ENCODE measurements around the gene TIPARP. TPM values are rescaled to one million over a fixed set of nuclear protein-coding genes. Genes with fewer than 3 reads are reported as not detected.

The TIPARP gene
- total RNA-seq, 3 donors from 2014 or later (not counting 1 experiment from before 2014, with no cell fraction given): 129 to 249 (median 147) TPM

- Mint-ChIP-seq H3K27ac (no peak overlapping the region), H3K27me3 (ENCODE audit: low read depth in 2 of 2) (peaks cover 0 to 7% of the 10 kb centered on the region in 2 donors)
Observed at GRCh38 chr3:156742401-156742800, 68.0 kb downstream of the TIPARP start.

GRCh38 chr3:156743859-156744258 is 69.5 kb downstream of the TIPARP start:
- no peak for TF ChIP-seq CTCF (IDR thresholded peaks at IDR 0.05)
- Mint-ChIP-seq H3K36me3 (peaks cover 7% of the 10 kb centered on the region), H3K27me3 (ENCODE audit: low read depth in 2 of 2) (peaks cover 0 to 12% of the 10 kb centered on the region in 2 donors), H3K4me1 (peaks cover 0 to 6% of the 10 kb centered on the region in 2 donors), H3K9me3 (peaks cover 0 to 3% of the 10 kb centered on the region in 2 donors), H3K27ac (no peak overlapping the region), H3K4me3 (no peak overlapping the region)
- no peaks in the 10 kb centered on the region for H3K27me3 ChIP-seq (ENCODE audit: control insufficient read depth, insufficient read depth, low read length)
- H3K4me1 ChIP-seq (ENCODE audit: control insufficient read depth, insufficient read depth, low read length): no peaks in the 10 kb centered on the region
- 94% methylated on average over 5 of the region's 5 CpGs for WGBS (ENCODE audit: insufficient coverage)
- H3K27ac ChIP-seq (ENCODE audit: low read length): no peak overlapping the region
- intact Hi-C loops (cut with micrococcal nuclease): no loop called here
- H3K9me3 ChIP-seq (ENCODE audit: control insufficient read depth, insufficient read depth, low read length): no peaks in the 10 kb centered on the region
- DNase-seq (no peak), ATAC-seq (no peak)
- no peaks in the 10 kb centered on the region for H3K36me3 ChIP-seq (ENCODE audit: control insufficient read depth, insufficient read depth, low read length)
- H3K4me3 ChIP-seq (ENCODE audit: low read length): no peak overlapping the region

More at GRCh38 chr3:156742401-156742800, 68.0 kb downstream of the TIPARP start:
- ATAC-seq (no peak), DNase-seq (no peak)
- Mint-ChIP-seq H3K4me3 (no peak overlapping the region), H3K4me1 (peaks cover 0 to 6% of the 10 kb centered on the region in 2 donors), H3K9me3 (peaks cover 0 to 3% of the 10 kb centered on the region in 2 donors), H3K36me3 (peaks cover 7% of the 10 kb centered on the region)
- Histone ChIP-seq H3K27me3 (ENCODE audit: control insufficient read depth, insufficient read depth, low read length) (no peaks in the 10 kb centered on the region), H3K4me3 (ENCODE audit: low read length) (no peak overlapping the region), H3K36me3 (ENCODE audit: control insufficient read depth, insufficient read depth, low read length) (no peaks in the 10 kb centered on the region), H3K9me3 (ENCODE audit: control insufficient read depth, insufficient read depth, low read length) (no peaks in the 10 kb centered on the region), H3K27ac (ENCODE audit: low read length) (no peak overlapping the region), H3K4me1 (ENCODE audit: control insufficient read depth, insufficient read depth, low read length) (no peaks in the 10 kb centered on the region)
- no peak for TF ChIP-seq CTCF (IDR thresholded peaks at IDR 0.05)
- intact Hi-C loops (cut with micrococcal nuclease): no loop called here

GRCh38 chr3:156744631-156745030 is 70.2 kb downstream of the TIPARP start:
- Histone ChIP-seq H3K9me3 (ENCODE audit: control insufficient read depth, insufficient read depth, low read length) (no peaks in the 10 kb centered on the region), H3K4me1 (ENCODE audit: control insufficient read depth, insufficient read depth, low read length) (no peaks in the 10 kb centered on the region), H3K36me3 (ENCODE audit: control insufficient read depth, insufficient read depth, low read length) (no peaks in the 10 kb centered on the region), H3K27me3 (ENCODE audit: control insufficient read depth, insufficient read depth, low read length) (no peaks in the 10 kb centered on the region), H3K27ac (ENCODE audit: low read length) (no peak overlapping the region), H3K4me3 (ENCODE audit: low read length) (no peak overlapping the region)
- no peak for DNase-seq
- ATAC-seq: no peak
- Mint-ChIP-seq H3K4me1 (peaks cover 0 to 6% of the 10 kb centered on the region in 2 donors), H3K9me3 (peaks cover 0 to 3% of the 10 kb centered on the region in 2 donors), H3K36me3 (peaks cover 7% of the 10 kb centered on the region), H3K27me3 (ENCODE audit: low read depth in 2 of 2) (peaks cover 5 to 12% of the 10 kb centered on the region in 2 donors), H3K4me3 (no peak overlapping the region), H3K27ac (no peak overlapping the region)
- no peak for TF ChIP-seq CTCF (IDR thresholded peaks at IDR 0.05)
- intact Hi-C loops (cut with micrococcal nuclease): no loop called here
- WGBS (ENCODE audit: insufficient coverage): 90% methylated on average over 7 of the region's 7 CpGs

GRCh38 chr3:156745766-156746165 is 71.4 kb downstream of the TIPARP start:
- Mint-ChIP-seq H3K27ac (no peak overlapping the region), H3K36me3 (peaks cover 7% of the 10 kb centered on the region), H3K9me3 (peaks cover 0 to 3% of the 10 kb centered on the region in 2 donors), H3K4me1 (peaks cover 0 to 6% of the 10 kb centered on the region in 2 donors), H3K27me3 (ENCODE audit: low read depth in 2 of 2) (peaks cover 17% of the 10 kb centered on the region in 2 donors), H3K4me3 (no peak overlapping the region)
- no peak for TF ChIP-seq CTCF (IDR thresholded peaks at IDR 0.05)
- no peak for DNase-seq
- H3K4me1 ChIP-seq (ENCODE audit: control insufficient read depth, insufficient read depth, low read length): no peaks in the 10 kb centered on the region
- no peak overlapping the region for H3K27ac ChIP-seq (ENCODE audit: low read length)
- WGBS (ENCODE audit: insufficient coverage): 94% methylated on average over 1 of the region's 1 CpG
- no peak overlapping the region for H3K4me3 ChIP-seq (ENCODE audit: low read length)
- H3K9me3 ChIP-seq (ENCODE audit: control insufficient read depth, insufficient read depth, low read length): no peaks in the 10 kb centered on the region
- no peaks in the 10 kb centered on the region for H3K36me3 ChIP-seq (ENCODE audit: control insufficient read depth, insufficient read depth, low read length)
- intact Hi-C loops (cut with micrococcal nuclease): no loop called here
- no peak for ATAC-seq
- H3K27me3 ChIP-seq (ENCODE audit: control insufficient read depth, insufficient read depth, low read length): no peaks in the 10 kb centered on the region
